Measurements from ENCODE around the gene TNIK.

TNIK gene

GRCh38 chr3:171356251-171356650 lies 104.0 kb downstream of the TNIK start:
- DNase-seq, result no peak

- no peak for DNase-seq
Measured at GRCh38 chr3:171354706-171355582, 105.3 kb downstream of the TNIK start.

DNA sequence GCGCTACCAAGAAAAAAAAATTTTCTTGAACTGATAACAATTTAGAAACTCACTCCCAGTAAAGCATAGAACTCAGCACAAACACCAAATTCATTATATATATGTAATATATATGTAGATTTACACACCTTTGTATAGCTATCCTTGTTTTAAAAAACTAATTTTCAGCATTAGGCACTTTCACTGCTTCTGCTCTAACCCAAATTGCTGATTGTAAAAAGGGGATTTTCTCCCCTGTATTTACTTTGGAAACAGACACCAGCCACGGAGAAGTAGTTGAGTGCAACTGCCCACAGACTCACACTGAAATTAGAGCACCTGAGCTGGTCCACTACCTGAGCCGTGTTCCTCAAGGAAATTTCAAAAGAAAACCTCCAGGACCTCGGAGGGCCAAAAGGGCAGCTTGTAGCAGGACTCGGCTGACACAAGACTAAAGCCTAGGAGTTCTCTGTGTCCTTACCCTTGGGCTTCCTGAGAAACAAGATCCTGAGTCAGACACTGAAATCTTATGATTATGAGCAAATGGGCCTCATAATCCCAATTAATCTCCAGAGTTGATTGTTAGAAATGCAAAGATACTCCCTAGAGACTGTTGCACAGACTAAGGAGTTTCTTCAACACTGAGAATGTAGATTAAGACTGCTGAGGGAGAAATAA lies 106.0 kb downstream of the TNIK start:
- no peak for DNase-seq

DNA sequence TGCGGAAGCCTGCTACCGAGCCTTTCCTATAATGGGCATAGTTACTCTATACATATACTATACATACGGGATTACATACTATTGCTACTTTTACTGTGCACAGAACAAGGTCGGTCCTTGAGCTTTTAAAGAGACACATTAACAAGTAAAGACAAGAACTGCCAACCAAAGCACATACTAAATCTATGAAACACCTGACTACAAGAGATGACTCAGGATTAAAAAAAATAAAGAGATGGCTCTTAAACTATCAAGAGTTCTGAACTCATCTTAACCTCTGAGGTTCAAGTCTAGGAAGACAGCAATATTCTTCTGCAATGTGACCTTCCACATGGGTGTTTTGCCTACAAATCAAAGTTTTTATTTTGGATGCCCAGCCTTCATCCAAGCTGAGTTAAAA lies 106.8 kb downstream of the TNIK start:
- no peak for DNase-seq

GRCh38 chr3:171352387-171352935 lies 107.7 kb downstream of the TNIK start:
- DNase-seq, result no peak

DNA sequence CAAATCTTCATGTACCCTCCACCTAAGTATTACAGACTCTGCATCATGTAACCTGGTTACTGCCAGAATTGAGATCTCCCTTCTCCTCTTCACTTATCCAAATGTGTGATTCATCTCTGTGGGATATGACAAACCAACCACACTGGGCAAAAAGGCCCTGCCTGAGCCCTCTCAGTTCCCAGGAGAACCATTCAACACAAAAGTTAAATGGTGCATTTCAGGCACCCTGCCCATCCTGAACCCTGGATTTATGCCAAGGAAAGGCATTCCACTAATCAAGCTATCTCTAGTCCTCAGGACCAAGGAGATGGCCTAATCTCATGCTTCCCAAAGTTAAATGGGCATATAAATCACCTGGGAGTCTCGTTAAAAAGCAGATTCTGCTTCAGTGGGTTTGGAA lies 108.5 kb downstream of the TNIK start:
- no peak for DNase-seq

DNA sequence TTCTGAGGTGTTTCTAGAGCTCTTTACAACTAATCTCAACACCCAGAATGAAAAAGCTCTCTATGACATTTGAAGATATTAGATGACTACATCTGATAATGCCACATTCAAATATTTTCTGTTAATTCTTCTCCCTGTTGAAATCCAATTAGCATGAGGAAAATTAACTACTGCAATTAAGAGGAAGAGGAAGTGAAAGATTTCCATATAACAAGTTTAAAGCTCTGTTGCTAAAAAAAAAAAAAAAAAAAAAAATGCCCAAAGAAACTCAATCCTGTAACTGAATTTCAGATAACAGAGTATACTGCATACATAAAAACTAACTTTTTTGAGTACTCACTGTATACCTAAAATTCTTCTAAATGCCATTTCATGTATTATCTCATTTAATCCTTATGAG lies 109.8 kb downstream of the TNIK start:
- DNase-seq, result no peak

- DNase-seq, result no peak
Measured at GRCh38 chr3:171349392-171349791, 110.8 kb downstream of the TNIK start.

- no peak for DNase-seq
Measured at GRCh38 chr3:171348121-171348520, 112.1 kb downstream of the TNIK start.

DNA sequence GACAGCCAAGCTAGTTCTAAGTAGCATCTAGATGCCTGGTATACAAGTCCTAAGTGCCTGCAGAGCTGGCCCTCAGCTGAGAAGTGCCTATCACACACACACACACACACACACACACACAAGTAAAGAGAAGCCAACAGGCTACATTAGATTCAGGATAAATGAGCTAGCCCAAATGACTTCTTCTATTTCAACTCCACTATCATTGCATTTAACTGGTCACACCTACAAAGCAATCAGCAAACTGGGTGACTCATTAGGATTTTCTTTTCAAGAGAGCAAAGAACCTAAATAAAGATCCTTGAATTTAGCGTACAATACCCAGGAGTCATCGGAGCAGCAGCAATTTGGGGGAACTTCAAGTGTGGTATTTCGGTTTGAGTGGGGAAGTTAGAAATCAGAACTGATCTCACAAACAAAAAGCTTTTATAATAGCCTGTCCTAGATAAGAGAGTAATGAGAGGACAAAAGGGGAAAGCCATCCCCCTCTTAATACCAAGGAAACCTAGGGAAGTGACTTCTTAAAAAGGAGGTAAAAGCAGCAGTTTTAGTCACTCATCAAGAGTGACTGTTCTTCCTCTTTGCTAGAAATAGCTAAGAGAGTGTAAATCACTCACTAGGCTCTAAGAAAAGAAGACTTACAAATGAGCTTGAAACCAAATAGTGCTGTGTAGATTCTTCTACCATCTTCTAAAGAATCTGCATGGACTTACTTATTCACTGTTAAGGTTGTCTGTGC lies 112.7 kb downstream of the TNIK start:
- no peak for DNase-seq

GRCh38 chr3:171346582-171347300 lies 113.5 kb downstream of the TNIK start:
- no peak for DNase-seq

DNA sequence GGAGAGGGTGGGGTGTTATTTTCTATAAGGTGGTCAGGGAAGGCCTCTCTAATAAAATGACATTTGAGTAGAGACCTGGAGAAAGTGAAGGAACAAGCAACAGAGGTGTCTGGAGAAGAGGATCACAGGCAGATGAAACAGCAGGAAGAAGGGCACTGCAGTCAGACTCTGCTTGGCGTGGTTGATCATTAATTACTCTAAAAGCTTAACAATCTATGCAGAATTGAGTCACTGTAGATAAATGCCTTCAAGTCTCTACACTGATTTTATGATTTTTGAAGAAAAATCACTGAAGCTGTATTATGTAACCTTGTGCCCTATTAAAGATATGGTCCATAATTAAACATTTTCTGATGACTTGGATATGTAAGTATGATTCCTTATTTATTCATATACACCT lies 114.2 kb downstream of the TNIK start:
- DNase-seq, result no peak

DNA sequence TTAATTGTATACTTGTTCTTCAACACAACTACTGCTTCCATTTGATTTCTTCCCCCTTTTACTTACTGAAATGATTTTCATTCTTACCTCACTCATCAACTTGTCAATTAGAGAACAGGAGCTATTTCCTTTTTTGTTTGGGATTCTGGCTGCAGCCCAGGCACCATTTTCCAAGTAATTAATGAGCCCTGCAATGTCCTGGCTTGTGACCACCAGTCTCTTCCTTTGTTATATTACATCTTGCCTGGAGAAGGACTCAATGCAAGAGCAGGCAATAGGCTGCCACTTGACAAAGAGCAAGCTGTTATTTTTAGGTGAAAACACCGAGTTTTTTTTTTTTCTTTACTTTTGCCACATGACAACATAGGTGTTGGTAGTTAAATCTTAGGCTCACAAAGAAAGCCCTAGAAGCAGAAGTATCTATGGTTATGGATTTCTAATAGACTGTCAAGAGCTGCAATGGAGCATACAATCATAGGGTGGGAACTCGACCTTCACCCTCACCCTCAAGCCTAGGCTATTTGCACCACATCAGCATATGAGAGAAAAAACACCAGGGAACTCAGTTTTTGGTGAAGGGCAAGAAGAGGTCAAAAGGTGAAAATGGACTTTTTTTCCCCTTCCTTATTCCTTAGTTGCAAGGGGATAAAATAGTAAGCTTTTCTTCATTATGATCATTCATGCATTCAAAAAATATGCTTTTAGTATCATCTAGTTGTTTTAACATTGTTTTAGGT lies 114.9 kb downstream of the TNIK start:
- no peak for DNase-seq

DNA sequence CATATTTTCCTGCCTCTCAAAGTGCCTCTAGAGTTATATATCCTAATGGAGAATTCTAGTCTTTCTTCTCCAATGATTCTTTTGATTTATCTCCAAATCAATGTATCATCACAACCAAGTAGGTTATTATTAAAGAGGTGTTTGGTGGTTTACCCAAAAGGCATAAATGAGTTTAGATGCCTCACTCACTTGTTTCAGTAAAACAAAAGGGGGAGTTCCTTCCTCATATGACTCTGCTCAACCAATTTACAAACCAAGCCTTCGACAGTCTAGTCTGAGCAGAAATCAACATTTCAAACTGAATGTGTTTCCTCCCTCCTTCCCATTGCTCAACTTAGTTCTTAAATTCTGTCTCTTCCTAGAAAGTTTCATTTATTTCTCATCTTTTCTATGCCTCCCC lies 116.5 kb downstream of the TNIK start:
- no peak for DNase-seq

DNA sequence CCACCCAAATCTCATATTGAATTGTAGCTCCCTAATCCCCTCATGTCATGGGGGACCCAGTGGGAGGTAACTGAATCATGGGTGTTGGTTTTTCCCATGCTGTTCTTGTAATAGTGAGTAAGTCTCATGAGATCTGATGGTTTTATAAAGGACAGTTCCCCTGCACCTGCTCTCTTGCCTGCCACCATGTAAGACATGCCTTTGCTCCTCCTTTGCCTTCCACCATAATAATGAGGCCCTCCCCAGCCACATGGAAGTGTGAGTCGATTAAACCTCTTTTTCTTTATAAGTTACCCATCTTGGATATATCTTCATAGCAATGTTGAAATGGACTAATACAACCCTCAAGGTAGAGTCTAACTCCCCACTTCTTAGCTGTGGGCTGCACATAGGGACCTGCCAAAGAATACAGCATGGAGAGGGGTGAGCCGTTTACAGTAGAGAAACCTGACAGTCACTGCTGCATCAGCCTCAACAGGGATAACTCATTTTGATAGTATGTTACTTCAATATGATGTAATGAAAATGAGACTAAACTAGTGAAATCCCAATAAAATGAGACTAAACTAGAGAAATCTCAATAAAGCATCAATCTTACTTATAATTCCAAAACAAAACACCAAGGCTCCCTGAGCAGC lies 117.3 kb downstream of the TNIK start:
- DNase-seq, result no peak

DNA sequence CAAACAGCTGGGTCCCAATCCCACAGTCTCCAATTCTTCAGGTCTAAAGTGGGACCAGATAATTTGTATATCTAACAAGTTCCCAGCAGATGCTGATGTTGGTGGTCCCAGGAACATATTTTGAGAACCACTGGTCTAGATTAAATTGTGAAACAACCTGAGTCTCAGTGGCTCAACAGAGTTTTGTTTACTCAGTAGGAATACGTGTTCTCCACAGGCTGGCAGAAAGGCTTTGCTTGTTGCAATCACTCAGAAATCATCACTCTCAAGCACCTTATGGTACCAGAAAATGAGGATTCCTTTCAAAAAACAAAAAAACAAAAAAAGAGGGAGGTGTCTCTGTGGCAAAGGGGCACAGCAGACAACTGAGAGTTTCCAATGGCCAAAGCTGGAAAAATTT lies 118.0 kb downstream of the TNIK start:
- DNase-seq, result no peak

DNA sequence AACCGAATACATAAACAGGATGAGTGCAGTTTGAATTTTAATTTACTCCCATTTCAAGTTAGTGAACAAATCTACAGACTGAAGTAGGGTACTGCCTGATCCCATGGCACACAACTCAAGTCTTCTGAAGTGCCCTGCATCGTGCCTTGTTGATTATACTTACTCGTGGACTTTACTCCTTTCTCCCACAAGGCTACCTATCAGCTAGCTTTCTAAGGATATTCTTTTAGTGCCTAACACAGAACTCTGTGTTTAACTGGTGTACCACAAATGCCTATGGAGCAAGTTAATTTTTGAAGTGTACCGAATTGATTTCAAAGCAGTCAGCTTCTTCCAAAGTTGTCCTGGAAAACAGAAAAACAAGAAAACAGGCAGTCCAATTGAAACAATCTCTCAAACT lies 119.8 kb downstream of the TNIK start:
- no peak for DNase-seq

- no peak for DNase-seq
Measured at GRCh38 chr3:171339598-171339997, 120.6 kb downstream of the TNIK start.

DNA sequence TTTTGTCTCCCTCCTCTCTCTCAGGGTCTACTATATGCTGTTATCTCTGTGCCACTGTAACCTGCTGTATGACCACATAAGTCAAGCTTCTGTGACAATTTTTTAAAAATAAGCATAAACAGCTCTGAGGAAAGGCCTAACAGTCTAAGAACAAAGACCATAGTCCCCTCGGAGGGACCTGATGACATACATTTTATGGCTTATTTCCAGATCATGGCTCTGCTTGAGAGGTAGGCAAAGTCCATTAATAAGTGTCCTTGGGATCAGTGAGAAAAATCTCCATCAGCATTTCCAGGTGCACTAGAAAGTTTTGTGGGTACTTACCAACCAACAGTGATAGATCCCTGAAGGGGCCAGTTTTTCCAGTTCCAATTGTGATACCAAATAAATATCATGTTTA lies 123.8 kb downstream of the TNIK start:
- DNase-seq, result no peak

- DNase-seq, result no peak
Measured at GRCh38 chr3:171335559-171335958, 124.6 kb downstream of the TNIK start.

GRCh38 chr3:171334465-171334811 lies 125.8 kb downstream of the TNIK start:
- DNase-seq, result no peak

All from activated effector memory CD4-positive, alpha-beta T cell treated with Interleukin-2 at 50 U/mL for 16 hours (primary cell).